ENCODE data around the gene DCHS1. TPM values are rescaled to one million over a fixed set of nuclear protein-coding genes. Genes with fewer than 3 reads are reported as not detected.

Gene DCHS1
- polyA plus RNA-seq, 6 donors from 2014 or later = 0.07 to 0.85 (median 0.19) TPM; not detected in 1

DNA sequence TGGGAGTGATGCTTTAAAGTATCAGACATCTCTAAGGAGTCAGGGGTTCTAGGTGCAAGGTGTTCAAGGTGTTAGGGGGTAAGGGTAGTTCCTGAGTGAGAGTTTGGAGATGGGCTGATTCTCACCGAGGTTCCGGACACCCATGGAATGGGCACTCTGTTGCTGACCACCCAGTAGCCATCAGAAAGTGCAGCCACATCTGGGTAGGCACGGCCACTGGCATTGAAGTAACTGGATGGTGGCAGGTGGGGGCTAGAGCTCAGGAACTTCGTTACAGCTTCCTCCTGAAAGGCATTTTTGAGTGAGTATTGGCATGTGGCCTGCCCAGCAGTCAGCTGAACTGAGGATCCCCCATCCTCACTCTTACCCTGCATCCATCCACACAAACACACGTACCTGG lies 40.6 kb downstream of the DCHS1 start:
- ATAC-seq (ENCODE audit: low read depth in 2 of 2) (no peak), DNase-seq (no peak)
- Mint-ChIP-seq H3K36me3 (no peaks in the 10 kb centered on the region), H3K9me3 (no peaks in the 10 kb centered on the region), H3K4me1 (peaks cover 4 to 26% (median 15%) of the 10 kb centered on the region in 3 donors), H3K4me3 (peak overlapping the region in 1 of 8 donors; percentile 15), H3K27ac (peak overlapping the region in 3 of 6 donors; percentile 49 to 81 (median 79)), H3K27me3 (no peaks in the 10 kb centered on the region)

DNA sequence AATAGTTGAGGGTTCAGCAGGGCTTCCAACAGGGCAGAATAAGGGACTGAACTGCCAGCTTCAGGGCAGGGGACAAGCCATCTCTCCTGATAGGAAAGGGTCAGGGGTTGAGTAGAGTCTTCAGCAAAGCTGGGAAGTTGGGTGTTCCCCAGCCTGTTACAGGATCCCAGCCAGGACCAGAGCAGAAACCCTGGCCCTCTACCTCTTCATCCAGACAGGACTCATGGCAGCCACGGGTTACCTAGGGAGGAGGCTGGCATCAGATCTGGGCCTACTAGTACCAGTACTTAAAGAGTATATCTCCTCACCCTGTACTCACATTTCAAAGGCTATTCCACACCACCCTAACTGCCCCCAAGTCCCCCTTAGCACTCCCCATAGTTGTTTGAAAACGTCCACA lies 41.2 kb downstream of the DCHS1 start:
- Mint-ChIP-seq H3K9me3 (no peaks in the 10 kb centered on the region), H3K27ac (peak overlapping the region in 2 of 6 donors; percentile 36 to 82), H3K4me1 (peaks cover 4 to 32% (median 21%) of the 10 kb centered on the region in 3 donors), H3K27me3 (no peaks in the 10 kb centered on the region), H3K36me3 (peaks cover 0 to 4% of the 10 kb centered on the region in 2 donors), H3K4me3 (no peak overlapping the region)
- DNase-seq = no peak
- ATAC-seq (ENCODE audit: low read depth in 2 of 2) = no peak

DNA sequence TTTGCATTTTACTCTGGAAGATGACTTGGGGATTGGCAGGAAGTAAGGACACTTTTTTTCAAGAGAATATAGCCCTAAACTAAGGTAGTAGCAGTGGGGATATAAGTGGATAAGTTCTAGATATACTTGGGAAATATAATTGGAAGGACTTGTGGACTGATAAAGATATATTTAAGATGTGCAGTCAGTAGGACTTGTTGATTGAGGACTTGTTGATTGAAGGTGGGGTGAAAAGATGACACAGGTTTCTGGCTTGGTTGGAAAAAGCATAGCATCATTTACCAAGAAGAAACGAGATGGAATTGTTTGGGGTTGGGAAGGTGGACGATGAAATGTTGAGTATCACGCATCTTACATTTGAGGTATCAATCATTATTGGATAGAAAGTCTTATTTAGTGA lies 42.1 kb downstream of the DCHS1 start:
- DNase-seq (no peak), ATAC-seq (ENCODE audit: low read depth in 2 of 2) (no peak)
- H3K4me3 Mint-ChIP-seq = no peak overlapping the region
- H3K36me3 Mint-ChIP-seq = peaks cover 0 to 9% of the 10 kb centered on the region in 2 donors
- no peaks in the 10 kb centered on the region for H3K27me3 Mint-ChIP-seq
- no peaks in the 10 kb centered on the region for H3K9me3 Mint-ChIP-seq
- no peak overlapping the region for H3K27ac Mint-ChIP-seq
- peaks cover 4 to 33% (median 26%) of the 10 kb centered on the region in 3 donors for H3K4me1 Mint-ChIP-seq

DNA sequence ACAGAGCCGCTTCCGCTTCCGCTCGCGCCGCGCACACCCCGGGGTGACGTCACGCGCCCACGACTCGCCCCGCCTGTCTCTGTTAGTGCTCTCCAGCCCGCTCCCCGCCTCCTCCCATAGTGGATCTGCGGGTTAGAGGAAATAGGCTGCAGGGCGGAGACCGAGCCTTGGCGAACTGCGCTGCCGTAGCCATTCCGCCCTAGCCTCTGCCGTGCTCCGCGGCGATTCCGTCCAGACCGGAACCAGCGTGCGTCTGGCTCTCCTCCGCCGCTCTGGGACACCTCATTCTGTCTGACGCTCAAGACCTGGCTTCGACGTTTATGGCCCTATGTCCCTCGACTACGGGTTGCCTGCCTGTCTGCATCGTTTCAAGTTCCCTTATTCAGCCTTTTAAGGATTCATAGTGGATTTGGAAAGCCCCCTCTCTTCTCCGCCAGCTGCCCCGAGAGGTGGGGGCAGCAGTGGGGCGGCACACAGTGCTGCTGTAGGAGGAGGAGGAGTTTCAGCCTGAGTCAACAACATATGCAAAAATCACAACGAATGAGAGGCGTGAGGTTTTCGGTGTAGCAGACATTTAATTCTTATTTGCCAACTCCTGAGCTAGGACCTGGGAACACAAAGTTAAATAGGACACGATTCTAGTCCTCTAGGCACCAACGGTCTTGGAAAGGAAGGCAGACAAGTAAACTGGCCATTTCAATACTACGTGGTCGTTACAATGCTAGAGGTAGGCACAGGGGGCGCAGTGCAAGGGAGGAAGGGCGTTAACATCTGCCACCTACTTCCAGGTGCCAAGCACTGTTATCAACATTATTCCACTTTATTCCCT lies 43.2 kb downstream of the DCHS1 start, which contains the start of gene TAF10:
Gene TAF10 (minus strand): TSS at position 4 of the 829 bp plus-strand sequence. CDS start 27 bp downstream, outside the sequence.
- peak within 1 kb of the TSS in 6 of 8 donors; percentile 79 to 94 (median 92) for H3K4me3 Mint-ChIP-seq
- peaks cover 4 to 36% (median 34%) of the 10 kb centered on the region in 3 donors for H3K4me1 Mint-ChIP-seq
- ATAC-seq (ENCODE audit: low read depth in 2 of 2) (peak; percentile 80 to 81), DNase-seq (peak; percentile 95)
- H3K36me3 Mint-ChIP-seq = peaks cover 0 to 9% of the 10 kb centered on the region in 2 donors
- no peaks in the 10 kb centered on the region for H3K9me3 Mint-ChIP-seq
- no peaks in the 10 kb centered on the region for H3K27me3 Mint-ChIP-seq
- H3K27ac Mint-ChIP-seq = peak within 1 kb of the TSS in 5 of 6 donors; percentile 96 to 99 (median 97)

DNA sequence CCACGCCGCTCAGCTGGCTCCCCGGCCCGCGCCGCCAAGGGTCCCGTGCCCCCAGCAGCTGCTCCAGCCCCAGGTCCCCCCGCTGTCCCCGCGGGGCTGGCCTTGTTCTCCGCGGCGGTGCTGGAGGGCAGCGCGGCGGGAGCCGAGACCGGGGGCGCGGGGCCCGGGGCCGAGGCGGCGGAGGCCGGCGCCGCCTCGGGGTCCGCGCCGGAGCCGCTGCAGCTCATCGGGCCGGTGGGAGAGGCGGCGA lies 43.7 kb downstream of the DCHS1 start:
- ATAC-seq (ENCODE audit: low read depth in 2 of 2) (peak in 1 of 2 donors; percentile 4), DNase-seq (no peak)
- H3K9me3 Mint-ChIP-seq = no peaks in the 10 kb centered on the region
- H3K36me3 Mint-ChIP-seq = peaks cover 0 to 9% of the 10 kb centered on the region in 2 donors
- peak overlapping the region in 6 of 8 donors; percentile 79 to 94 (median 92) for H3K4me3 Mint-ChIP-seq
- H3K27ac Mint-ChIP-seq = peak overlapping the region in 4 of 6 donors; percentile 96 to 99 (median 97)
- H3K27me3 Mint-ChIP-seq = no peaks in the 10 kb centered on the region
- H3K4me1 Mint-ChIP-seq = peaks cover 4 to 39% (median 37%) of the 10 kb centered on the region in 3 donors

DNA sequence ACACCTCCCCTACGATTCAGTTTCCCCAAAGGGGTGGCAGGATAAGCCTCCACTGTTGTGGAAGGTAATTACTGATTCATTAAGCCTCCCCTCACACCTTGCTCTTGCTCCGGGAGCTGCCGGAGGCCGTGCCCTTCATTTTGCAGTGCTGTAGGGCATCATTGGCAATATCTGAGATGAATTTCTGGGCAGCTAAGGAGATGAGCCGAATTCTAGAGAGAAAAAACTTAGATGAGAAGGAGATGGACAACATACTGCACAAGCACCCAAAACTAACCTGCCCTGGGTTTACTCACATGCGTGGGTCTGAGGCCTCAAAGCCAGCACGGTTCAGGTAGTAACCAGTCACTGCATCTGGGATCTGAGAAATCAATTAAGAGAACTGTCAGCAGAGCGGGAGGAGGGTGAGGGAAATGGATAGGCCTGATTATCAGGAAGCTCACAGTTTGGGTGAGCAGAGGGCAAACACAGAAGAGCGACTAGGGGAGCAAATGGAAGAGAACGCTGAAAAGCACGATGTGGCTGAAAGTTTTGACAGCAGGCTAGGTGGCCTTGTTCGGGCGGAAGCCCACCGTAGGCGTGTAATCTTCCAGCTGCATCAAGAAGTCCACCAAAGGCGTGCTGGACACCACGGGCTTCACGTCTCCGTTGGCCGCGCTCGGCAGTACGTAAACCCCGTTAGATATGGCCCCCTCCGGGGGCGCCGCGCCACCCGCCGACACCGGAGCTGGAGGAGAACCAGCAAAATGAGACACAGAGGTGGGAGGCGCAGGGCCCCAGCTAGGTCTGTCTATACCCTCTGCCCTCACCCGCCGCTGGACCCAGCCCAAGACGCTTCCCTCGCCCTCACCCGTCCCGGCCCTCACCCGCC lies 44.3 kb downstream of the DCHS1 start:
- H3K27me3 Mint-ChIP-seq = no peaks in the 10 kb centered on the region
- DNase-seq (no peak), ATAC-seq (ENCODE audit: low read depth in 2 of 2) (peak in 1 of 2 donors; percentile 5)
- peaks cover 4 to 41% (median 39%) of the 10 kb centered on the region in 3 donors for H3K4me1 Mint-ChIP-seq
- H3K36me3 Mint-ChIP-seq = peaks cover 0 to 9% of the 10 kb centered on the region in 2 donors
- H3K27ac Mint-ChIP-seq = peak overlapping the region in 5 of 6 donors; percentile 96 to 99 (median 97)
- H3K4me3 Mint-ChIP-seq = peak overlapping the region in 6 of 8 donors; percentile 79 to 94 (median 92)
- no peaks in the 10 kb centered on the region for H3K9me3 Mint-ChIP-seq

DNA sequence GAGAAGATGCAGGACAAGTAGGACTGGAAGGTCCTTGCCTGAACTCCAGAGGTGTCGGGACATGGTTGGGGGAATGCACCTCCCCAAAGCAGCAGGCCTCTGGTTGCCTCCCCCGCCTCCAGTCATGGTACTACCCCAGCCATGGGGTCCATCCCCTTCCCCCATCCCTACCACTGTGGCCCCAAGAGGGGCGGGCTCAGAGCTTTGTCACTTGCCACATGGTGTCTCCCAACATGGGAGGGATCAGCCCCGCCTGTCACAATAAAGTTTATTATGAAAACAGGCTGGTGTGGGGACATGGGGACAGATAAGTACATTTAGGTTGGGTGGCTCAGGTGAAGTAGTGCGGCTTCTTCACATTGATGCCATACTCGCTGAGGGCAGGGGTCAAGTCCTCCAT lies 45.0 kb downstream of the DCHS1 start:
- H3K36me3 Mint-ChIP-seq = peaks cover 0 to 9% of the 10 kb centered on the region in 2 donors
- peaks cover 0 to 48% (median 39%) of the 10 kb centered on the region in 3 donors for H3K4me1 Mint-ChIP-seq

DNA sequence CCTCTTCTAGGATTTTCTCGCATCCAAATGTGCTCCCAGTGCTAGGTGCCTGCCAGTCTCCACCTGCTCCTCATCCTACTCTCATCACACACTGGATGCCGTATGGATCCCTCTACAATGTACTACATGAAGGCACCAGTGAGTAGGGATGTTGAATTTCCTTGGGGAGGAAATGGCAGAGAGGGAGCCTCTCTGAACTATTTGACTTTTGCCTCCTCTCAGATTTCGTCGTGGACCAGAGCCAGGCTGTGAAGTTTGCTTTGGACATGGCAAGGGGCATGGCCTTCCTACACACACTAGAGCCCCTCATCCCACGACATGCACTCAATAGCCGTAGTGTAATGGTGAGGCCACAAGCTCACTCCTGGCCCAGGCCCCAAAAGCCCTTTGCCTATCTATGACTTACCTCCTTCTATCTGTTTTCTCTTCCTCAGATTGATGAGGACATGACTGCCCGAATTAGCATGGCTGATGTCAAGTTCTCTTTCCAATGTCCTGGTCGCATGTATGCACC lies 46.0 kb downstream of the DCHS1 start:
- no peaks in the 10 kb centered on the region for H3K27me3 Mint-ChIP-seq
- peak overlapping the region in 5 of 6 donors; percentile 37 to 89 (median 67) for H3K27ac Mint-ChIP-seq
- no peak for ATAC-seq (ENCODE audit: low read depth in 2 of 2)
- peaks cover 0 to 9% of the 10 kb centered on the region in 2 donors for H3K36me3 Mint-ChIP-seq
- DNase-seq = no peak
- no peaks in the 10 kb centered on the region for H3K9me3 Mint-ChIP-seq
- peaks cover 0 to 48% (median 31%) of the 10 kb centered on the region in 3 donors for H3K4me1 Mint-ChIP-seq
- peak overlapping the region in 4 of 8 donors; percentile 10 to 94 (median 62) for H3K4me3 Mint-ChIP-seq

More for the DNA sequence above, 45.0 kb downstream of the DCHS1 start:
- Mint-ChIP-seq H3K27me3 (no peaks in the 10 kb centered on the region), H3K9me3 (no peaks in the 10 kb centered on the region), H3K4me3 (peak overlapping the region in 6 of 8 donors; percentile 79 to 94 (median 92)), H3K27ac (peak overlapping the region in 5 of 6 donors; percentile 86 to 99 (median 96))
- no peak for DNase-seq
- ATAC-seq (ENCODE audit: low read depth in 2 of 2) = no peak

DNA sequence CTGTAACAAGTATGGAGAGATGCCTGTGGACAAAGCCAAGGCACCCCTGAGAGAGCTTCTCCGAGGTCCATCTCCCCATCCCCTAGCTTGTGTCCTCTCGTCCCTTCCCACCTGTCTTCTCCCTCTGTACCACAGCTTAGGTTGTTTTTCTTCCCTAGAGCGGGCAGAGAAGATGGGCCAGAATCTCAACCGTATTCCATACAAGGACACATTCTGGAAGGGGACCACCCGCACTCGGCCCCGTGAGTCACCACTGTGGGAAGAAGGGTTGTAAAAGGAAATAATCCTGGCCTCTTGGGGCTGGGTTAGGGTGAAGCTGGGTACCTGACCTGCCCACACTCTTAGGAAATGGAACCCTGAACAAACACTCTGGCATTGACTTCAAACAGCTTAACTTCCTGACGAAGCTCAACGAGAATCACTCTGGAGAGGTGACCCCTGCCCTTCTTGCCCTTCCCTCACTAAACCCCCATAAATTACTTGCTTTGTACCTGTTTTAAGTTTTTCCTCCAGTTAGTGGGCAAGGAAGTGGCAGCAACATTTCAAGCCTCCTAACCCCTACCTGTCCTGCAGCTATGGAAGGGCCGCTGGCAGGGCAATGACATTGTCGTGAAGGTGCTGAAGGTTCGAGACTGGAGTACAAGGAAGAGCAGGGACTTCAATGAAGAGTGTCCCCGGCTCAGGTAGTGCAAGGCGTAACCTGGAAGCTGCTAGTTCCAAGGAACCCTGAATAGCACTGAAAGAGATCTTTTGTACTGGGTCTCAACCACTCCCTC lies 46.7 kb downstream of the DCHS1 start:
- Mint-ChIP-seq H3K4me1 (peaks cover 0 to 48% (median 31%) of the 10 kb centered on the region in 3 donors), H3K27me3 (no peaks in the 10 kb centered on the region), H3K4me3 (no peak overlapping the region)

DNA sequence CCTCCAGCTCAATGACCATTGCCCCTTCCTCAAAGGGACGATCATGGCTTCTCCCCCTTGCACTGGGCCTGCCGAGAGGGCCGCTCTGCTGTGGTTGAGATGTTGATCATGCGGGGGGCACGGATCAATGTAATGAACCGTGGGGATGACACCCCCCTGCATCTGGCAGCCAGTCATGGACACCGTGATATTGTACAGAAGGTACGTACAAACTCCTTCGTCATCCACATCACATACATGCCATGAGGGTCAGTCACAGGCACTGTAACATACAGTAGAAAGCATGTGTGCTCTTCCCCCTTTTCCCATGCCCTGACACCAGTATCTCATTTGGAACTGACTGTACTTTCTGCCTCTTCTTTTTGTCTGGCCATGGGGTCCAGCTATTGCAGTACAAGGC lies 47.6 kb downstream of the DCHS1 start:
- no peak for DNase-seq
- H3K27ac Mint-ChIP-seq = peak overlapping the region in 2 of 6 donors; percentile 61 to 82
- peaks cover 0 to 9% of the 10 kb centered on the region in 2 donors for H3K36me3 Mint-ChIP-seq
- H3K9me3 Mint-ChIP-seq = no peaks in the 10 kb centered on the region
- H3K4me1 Mint-ChIP-seq = peaks cover 0 to 48% (median 31%) of the 10 kb centered on the region in 3 donors
- ATAC-seq (ENCODE audit: low read depth in 2 of 2) = no peak
- peak overlapping the region in 1 of 8 donors; percentile 73 for H3K4me3 Mint-ChIP-seq
- no peaks in the 10 kb centered on the region for H3K27me3 Mint-ChIP-seq

More for the DNA sequence above, 46.7 kb downstream of the DCHS1 start:
- no peak for ATAC-seq (ENCODE audit: low read depth in 2 of 2)
- Mint-ChIP-seq H3K36me3 (peaks cover 0 to 9% of the 10 kb centered on the region in 2 donors), H3K9me3 (no peaks in the 10 kb centered on the region), H3K27ac (peak overlapping the region in 2 of 6 donors; percentile 51 to 86)
- DNase-seq = no peak

DNA sequence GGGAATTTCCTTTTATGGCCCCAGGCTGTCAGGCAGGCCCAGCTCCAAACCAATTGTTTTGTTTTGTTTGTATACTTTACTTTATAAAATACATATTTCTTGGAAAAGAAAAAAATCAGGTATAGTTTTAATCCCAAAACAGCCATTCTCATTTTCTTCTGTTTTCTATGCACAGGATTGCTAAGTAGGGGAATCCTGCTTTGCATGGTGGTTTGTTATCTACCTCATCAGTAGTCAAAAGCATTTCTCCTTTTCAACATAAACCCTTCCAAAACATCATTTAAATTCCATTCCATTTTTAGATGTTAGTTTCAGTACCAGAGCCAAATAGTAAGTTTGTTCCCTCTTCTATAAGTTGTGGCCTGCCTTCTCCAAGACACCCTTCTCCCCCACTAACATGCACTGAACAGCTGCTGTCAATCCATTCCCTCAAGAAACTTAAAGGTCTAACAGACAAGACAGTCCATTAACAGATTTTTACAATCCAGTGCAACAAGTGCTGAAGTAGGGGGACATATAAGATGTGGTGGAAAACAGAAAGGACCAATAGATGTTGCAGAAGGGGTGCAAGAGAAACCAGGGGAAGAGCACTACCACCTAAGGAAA lies 48.3 kb downstream of the DCHS1 start:
- no peak for DNase-seq
- H3K27ac Mint-ChIP-seq = peak overlapping the region in 4 of 6 donors; percentile 68 to 86 (median 76)

More for the DNA sequence above, 48.3 kb downstream of the DCHS1 start:
- no peak for ATAC-seq (ENCODE audit: low read depth in 2 of 2)
- peak overlapping the region in 5 of 8 donors; percentile 21 to 49 (median 34) for H3K4me3 Mint-ChIP-seq
- no peaks in the 10 kb centered on the region for H3K9me3 Mint-ChIP-seq
- no peaks in the 10 kb centered on the region for H3K27me3 Mint-ChIP-seq
- H3K4me1 Mint-ChIP-seq = peaks cover 0 to 48% (median 31%) of the 10 kb centered on the region in 3 donors
- H3K36me3 Mint-ChIP-seq = peaks cover 0 to 9% of the 10 kb centered on the region in 2 donors
